NCI-H226 (cell line): Measurements from ENCODE around the gene FLT3.
A peak's percentile ranks its signal among the peaks of the same experiment; 100 is the strongest.
"Not testable (repeated sequence)": the region's sequence is repeated elsewhere in the genome, so short reads cannot be mapped to it uniquely, and the experiment has no call there.

Experiments
- DNase-seq: peaks from one replicate; pipeline ENCODE4 v3.0.0-alpha.2; 2015

The FLT3 gene

GRCh38 chr13:28043224-28043623 is 57.2 kb downstream of the FLT3 start:
- no peak for DNase-seq

- no peak for DNase-seq
These were observed 58.9 kb downstream of the FLT3 start for GRCh38 chr13:28041501-28041900.

DNA sequence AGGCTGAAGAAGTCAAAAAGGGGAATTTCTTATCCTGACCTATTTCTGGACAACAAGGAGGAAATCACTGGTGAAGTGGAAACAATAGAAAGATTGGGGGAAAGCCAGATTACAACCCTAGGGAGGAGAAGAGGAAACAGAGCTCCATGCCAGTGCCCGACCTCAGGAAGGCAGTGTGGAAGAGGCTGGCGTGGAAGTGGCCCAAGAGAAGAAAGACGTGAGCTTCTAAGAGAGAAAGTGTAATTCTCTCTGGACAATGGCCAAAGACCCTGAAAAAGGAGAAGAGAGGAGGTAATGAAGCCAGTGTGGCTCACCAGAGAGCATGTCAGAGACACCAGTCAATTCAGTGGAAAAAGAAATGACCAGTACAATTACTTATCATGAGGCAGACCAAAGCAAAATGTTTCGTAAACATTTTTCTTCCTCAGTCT is 59.3 kb downstream of the FLT3 start:
- DNase-seq: no peak

DNA sequence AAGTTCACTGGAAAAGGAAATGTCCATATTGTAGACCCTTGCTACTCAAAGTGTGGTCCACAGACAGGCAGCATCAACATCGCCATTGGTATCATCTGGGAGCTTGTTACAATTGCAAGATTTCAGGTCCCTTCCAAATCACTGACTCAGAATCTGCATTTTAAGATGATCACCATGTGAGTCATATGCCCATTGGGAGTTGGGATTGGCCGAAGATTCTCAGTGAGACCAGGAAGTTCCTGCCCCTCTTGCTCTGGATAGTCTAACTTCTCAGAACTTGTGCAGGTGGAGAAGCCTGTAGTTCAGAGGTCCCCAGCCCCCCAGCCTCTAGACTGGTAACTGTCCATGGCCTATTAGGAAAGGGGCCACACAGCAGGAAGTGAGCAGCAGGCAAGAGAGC is 63.0 kb downstream of the FLT3 start:
- DNase-seq: no peak

DNA sequence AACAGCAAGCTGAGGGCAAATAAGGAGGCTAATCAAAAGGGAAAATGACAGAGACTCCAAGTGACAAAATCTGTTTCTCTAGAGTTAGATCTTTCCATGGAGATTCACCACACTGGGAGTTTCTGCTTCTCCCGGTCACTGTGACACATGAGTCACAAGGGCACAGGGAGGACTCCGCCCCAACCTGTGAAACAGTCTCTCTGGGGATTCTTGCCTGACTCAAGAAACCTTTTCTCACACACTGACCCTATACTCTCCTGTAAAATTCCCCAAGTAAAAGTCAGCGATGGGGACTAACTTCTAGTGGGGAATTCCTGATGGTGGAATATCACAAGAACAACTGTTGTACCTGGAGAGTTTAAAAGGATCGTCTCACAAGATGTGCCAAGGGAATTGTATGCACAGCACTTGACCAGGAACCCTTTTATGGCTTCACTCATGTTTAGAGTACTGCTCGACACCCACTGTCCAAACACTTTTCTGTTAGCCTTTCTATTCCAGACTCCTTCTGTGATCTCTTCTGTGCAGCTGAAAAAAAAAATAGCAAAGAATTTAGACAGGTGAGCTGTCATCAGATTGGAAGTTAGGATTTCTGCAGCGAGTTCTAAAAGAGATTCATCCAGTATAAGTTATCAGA is 65.1 kb downstream of the FLT3 start:
- DNase-seq: no peak

DNA sequence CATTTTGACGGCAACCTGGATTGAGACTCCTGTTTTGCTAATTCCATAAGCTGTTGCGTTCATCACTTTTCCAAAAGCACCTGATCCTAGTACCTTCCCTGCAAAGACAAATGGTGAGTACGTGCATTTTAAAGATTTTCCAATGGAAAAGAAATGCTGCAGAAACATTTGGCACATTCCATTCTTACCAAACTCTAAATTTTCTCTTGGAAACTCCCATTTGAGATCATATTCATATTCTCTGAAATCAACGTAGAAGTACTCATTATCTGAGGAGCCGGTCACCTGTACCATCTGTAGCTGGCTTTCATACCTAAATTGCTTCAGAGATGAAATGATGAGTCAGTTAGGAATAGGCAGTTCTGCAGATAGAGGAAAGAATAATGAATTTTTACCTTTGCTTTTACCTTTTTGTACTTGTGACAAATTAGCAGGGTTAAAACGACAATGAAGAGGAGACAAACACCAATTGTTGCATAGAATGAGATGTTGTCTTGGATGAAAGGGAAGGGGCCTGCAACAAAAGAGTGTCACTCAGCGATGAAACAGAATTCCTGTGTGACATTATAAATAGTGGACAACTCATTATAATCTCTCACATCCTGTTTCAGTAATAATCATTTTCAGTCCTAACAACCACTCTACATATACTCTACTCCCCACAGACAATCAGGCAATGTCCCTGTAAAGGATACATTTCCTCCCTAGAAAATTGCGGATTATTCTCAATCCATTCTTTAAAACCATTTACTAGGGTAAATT is 66.3 kb downstream of the FLT3 start:
- no peak for DNase-seq

DNA sequence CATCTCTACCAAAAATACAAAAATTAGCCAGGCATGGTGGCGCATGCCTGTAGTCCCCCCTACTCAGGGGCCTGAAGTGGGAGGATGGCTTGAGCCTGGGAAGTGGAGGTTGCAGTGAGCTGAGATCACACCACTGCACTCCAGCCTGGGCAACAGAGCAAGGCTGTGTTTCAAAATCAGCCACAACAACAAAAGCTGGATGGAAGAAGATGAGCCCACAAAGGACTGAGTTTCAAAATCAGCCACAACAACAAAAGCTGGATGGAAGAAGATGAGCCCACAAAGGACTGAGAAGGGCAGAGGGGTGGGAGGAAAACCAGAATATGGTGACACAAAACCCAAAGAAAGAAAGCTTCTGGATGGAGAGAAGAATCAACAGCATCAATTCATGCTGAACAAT is 67.9 kb downstream of the FLT3 start:
- not testable (repeated sequence) for DNase-seq

DNA sequence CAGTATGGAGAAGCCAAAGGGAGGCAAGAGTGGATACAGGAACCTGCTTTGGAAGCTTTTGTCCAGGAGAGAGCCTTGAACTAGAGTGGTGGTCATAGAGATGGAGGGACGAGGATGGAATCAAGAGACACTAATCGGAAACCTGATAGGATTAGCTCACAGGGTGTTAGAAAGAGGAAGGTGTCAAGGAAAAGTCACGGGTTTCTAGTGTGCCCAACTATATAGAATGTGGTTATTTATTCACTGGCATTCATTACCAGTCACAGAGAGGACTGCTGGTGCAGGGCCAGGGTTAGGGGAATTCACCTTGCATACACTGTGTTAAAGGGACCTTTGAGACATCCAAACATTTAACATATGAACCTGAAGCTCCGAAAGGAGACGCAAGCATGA is 68.5 kb downstream of the FLT3 start:
- no peak for DNase-seq

DNA sequence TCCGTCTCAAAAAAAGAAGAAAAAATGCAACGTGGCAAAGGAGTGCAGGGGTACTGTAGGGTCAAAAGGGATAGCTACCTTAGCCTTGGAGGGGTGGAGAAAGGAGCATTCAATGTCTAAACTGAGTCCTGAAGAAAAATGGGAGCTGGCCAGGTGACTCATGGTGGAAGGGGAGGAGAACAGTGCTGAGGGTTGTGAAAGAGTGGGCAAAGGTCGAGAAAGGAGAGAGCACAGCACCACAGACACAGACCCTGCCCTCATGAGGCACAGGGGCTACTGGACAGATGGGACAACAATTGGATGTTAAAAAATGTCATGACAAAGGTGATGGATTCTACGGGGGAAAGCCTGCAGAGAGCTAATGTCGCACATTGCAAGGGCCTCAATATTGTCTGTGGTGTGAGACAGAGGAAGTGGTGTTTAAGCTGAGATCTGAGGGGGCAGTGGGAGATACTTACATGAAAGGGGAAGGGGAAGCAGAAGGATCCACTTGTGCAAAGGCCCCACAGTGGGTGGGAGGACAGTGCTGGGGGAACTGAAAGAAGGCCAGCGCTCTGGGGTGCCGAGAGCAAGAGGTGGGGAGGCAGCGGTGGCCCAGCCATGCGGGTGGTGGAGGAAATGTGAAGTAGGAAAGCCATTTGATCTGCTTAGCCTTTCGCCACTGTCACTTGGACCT is 69.0 kb downstream of the FLT3 start:
- DNase-seq: no peak

GRCh38 chr13:28027607-28028364 is 72.6 kb downstream of the FLT3 start:
- DNase-seq: no peak

- no peak for DNase-seq
These were observed 73.3 kb downstream of the FLT3 start for GRCh38 chr13:28027071-28027470.

DNA sequence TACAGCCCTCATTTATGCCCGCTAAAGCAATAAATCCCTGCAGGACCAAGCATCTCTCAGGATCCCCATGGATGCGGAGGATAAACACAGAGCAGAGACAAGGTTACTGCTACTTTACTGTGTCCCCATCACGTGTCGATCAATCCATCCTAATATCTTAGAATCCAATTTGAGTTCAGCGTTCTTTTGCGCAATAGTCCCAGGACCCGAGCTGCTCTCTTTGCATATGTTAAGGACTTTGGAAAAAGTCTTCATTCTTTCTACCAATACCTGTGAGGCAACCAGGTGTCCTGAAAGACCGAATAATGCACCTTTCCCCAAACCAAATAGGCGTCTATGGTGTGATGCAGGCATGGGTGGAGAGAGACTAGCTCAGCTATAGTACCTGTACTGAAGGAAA is 73.9 kb downstream of the FLT3 start:
- no peak for DNase-seq

DNA sequence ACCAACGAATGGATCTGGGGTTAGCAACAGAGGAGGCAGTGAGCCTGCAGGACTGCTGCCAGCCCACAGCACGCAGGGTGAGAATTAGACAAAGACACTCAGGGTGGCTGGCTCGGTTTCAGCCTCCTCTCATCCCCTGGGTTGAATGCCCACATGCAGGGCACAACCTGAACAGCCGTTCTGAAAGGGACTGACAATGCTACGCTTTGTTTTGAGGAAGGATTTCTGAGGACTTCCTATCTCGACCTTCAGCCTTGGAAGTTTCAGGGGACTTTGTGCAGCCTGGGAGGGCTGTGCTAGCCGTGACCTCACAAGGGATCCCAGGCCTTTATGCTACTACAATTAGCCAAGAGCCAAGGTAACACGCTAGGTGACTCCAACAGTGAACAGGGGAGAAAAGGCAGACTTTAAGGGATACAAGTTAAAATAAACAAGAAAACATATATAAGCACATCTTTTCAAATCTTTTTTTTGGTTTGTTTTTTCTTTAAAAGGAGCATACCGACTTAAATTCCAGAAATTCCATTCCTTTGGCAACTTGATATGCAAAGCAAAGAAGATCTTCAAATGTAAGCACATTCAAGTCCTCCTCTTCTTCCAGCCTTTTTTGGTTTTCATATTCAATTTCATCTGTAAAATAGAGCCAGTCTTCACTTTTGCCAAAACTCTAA is 77.4 kb downstream of the FLT3 start:
- no peak for DNase-seq

- no peak for DNase-seq
These were observed 86.1 kb downstream of the FLT3 start for GRCh38 chr13:28014301-28014700.

GRCh38 chr13:28013482-28013881 is 86.9 kb downstream of the FLT3 start:
- DNase-seq: no peak

DNA sequence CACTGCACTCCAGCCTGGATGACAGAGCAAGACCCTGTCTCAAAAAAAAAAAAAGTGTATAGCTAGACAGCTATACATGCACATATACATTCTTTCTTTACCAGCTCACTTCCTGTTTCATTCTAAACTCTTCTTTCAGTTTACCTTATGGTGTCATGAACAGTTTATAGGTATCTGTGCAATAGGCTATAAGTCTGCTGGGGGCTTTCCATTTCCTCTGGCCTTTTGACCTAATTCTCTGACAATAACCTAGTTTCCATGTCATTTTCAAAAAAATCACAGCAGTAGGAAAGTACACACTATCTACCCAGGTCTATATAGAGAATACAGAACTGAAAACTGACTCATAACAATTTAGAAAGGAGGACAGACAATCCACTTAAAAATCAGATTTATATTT is 87.5 kb downstream of the FLT3 start:
- DNase-seq: no peak

- peak; percentile 22 for DNase-seq
These were observed 88.0 kb downstream of the FLT3 start for GRCh38 chr13:28012383-28012782.

DNA sequence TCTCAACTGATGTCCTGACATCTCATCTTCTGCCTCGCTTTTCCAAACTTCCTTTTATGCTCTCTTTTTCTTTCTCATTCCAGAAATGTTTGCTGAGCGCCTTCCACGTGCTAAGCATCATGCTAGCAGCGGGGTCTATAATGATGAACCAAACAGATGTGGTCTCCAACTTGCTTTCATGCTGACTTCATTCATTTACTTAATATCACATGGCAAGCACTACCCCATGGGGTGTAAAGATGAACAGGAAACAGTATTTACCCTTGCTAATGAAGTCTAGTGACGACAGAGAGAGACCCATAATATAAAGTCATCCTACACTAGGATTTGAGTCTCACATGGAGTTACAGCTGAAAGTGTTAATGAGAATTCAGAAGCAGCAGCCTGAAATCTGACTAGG is 90.3 kb downstream of the FLT3 start:
- no peak for DNase-seq

GRCh38 chr13:28005016-28005415 is 95.4 kb downstream of the FLT3 start:
- not testable (repeated sequence) for DNase-seq

GRCh38 chr13:28002886-28003698 is 97.3 kb downstream of the FLT3 start:
- peak; percentile 50 for DNase-seq

- no peak for DNase-seq
These were observed 98.4 kb downstream of the FLT3 start for GRCh38 chr13:28001837-28002473.
